ENCODE measurements around the gene PRXL2B.

DNA sequence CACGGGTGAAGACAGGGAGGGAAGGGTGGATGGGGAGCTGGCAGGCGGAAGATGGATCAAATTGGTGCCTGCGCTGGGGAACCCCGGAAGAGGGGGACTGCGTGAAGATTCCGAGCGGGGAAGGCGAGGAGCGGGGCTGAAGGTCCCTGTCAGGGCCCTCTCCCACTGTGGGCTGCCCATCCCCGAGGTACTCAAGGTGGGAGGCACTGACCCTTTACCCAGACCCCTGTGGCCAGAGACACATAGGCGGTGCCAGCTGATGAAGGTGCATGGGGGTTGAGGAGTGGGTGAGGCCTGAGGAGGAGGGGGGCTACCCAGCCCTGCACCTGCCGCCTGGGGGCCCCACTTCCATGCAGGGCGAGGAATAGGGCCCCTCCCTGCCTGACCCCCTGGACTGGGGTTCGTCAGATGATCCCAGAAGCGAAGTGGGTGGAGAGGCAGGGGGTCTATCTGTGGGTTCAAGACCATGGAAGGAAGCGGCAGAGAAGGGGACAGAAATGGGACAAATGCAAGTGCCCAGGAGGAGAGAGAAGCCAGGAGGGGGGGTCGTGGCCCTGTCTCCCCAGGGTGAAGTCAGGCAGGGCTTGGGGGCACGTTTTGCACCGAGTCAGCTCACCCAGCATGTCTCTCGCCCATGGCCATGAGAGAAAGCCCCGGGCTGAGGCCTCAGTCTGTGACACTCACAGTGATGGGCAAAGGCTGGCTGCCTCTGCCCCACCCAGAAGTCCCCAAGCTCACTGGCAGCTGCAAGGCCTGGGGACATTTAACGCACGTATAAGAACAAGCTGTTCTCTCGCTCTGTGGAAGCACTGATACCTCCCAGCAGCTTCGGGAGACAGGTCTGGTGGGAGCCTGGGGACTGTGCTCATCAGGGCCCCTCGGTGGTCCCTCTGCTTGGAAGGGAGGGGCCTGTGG lies 53.3 kb downstream of the PRXL2B start:
- TF ChIP-seq, protein P1, sequence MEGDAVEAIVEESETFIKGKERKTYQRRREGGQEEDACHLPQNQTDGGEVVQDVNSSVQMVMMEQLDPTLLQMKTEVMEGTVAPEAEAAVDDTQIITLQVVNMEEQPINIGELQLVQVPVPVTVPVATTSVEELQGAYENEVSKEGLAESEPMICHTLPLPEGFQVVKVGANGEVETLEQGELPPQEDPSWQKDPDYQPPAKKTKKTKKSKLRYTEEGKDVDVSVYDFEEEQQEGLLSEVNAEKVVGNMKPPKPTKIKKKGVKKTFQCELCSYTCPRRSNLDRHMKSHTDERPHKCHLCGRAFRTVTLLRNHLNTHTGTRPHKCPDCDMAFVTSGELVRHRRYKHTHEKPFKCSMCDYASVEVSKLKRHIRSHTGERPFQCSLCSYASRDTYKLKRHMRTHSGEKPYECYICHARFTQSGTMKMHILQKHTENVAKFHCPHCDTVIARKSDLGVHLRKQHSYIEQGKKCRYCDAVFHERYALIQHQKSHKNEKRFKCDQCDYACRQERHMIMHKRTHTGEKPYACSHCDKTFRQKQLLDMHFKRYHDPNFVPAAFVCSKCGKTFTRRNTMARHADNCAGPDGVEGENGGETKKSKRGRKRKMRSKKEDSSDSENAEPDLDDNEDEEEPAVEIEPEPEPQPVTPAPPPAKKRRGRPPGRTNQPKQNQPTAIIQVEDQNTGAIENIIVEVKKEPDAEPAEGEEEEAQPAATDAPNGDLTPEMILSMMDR (IDR thresholded peaks at IDR 0.05): no peak
- TF ChIP-seq POLR2A (IDR thresholded peaks at IDR 0.05): no peak

Data from adrenal gland (tissue), 5 donors.